NOMO-1 treated with DMSO at 0.1 percent for 48 hours (cell line): ENCODE measurements around the gene LRRC74B.
A peak's percentile ranks its signal among the peaks of the same experiment; 100 is the strongest.

Experiments used
- DNase-seq: peaks from one replicate; lab custom pipeline; 2025; ENCODE audit not compliant: unreplicated experiment; lab: John Stamatoyannopoulos, UW

The LRRC74B gene

DNA sequence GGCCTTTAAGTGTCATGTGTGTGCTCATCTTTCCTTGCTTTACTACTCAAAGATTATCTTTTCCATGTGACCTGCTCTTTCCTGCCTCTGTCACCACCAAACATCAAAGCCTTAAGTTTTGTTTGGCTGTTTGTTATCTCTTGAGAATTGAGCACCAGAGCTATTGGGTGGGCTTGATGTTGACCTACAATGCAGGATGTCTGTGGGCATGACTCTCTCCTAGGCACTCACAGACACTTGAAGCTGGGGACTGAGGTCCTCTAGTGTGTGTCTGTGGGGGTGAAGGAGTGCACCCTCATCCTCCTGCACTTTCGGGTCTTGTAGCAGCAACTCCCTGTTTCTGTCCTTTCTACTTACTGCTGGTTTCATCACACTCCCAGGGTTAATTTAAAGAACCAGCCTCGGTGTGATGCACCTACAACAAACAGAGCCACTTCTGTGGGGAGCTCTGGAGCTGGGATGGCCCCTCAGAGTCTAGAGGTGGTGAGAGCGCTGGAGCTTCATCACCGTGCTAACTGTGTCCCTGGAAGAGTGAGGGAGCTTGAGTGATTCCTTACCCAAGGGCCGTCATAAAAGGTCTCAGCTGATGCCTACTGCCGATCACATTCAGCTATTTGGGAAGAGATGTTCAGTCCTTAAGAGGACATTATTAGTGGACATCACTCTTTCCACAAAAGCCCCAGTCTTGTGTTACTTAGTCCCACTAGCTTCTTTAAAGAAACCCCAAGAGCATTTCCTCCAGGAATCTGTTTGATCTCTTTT, 56.3 kb downstream of the LRRC74B start:
- no peak for DNase-seq

DNA sequence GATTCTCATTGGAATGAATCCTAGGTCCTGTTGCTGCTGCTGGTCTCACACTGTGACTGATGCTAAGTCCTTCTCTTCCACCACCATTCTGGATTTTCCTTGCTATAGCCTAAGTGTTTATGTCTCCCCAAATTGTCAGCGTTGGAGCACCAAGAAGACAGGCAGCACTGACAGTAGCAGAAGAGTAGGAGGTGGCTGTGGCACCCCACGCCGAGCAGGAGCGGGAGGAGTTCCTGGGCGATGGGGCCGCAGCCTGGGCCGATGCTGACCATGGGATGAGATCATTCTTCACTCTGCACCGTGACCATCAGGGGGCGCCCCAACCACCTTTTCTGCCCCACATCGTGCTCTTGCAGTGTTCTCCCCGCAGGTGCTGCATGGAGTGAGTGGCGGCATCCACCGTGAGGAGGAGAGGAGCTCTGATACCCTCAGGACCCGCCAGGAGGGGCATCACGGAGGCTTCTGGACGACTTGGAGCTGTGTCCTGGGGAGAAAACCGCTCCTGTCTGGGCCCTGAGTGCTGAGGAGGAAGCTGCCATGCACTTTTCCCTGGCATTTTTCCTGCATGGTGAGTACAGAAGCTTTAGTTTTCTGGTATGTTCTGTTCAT, 57.0 kb downstream of the LRRC74B start:
- peak; percentile 56 for DNase-seq

DNA sequence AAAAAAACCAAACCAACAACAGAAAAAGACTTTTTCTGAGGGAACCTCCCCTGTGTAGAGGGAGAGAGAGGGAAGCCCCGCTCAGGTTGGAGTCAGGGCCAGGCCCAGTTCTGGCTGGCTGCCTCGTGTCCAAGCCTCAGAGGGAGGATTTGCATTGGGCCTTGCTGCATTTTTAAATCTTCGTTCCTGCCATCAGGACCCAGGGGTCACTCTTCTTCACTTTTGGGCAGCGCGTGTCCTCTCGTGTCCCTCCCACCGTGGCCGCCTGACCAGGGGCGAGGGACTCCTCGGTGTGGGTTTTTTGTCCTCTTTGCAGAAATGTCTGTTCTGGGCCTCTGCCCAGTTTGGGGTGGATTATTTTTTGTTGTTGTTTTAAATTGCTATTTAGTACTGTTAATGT, 57.9 kb downstream of the LRRC74B start:
- no peak for DNase-seq

DNA sequence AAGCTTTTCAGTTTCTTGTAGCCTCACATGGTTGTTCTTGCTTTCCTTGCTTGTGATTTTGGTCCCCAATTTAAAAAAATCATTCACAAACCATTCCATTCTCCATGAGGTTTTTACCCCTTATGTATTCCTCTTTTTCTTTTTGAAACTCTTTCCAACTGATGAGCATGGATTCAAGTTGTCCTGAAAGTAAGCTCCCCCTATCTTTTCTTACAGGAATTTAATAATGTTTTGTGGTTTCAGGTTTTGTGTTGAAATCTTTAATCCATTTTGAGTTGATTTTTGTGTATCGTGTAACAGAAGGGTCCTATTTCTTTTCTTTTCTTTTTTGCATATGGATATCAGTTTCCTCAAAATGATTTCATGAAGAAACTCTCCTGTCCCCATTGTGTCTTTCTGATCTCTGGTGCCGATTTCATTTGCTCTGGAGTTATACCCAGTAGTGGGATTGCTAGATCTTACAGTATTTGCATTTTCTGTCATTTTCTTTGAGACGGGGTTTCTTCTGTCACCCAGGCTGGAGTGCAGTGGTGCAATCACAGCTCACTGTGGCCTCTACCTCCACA, 58.5 kb downstream of the LRRC74B start:
- no peak for DNase-seq

DNA sequence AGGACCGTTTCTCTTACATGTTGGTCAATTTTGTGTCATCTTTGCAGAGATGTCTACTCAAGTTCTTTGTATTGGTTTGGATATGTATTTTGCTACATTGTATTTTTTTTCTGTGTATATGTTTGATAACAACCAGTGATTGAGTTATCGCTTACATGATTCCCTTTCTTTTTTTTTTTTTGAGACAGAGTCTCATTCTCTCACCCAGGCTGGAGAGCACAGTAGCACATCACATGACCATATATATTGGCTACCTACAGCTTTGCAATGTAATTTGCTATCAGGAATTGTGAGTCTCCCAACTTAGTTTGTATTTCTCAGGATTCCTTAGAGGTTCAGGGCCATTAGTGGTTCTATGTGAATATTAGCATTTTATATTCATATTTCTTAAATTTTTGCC, 59.5 kb downstream of the LRRC74B start:
- DNase-seq = no peak

DNA sequence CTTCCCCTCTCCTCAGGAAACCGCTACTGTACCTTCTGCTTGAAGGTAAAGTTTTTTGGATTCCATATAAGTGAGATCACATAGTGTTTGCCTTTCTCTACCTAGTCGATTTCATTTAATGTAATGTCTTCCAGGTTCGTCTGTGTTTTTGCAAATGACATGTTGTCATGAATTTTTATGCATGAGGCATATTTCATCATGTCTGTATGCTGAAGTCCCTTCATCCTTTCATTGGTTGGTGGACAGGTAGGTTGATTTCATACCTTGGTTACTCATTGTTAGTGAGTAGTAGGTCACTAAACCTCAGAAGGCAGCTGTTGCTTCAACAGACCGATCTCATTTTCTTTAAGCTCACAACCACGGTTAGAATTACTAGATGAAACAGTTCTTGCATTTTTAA, 60.3 kb downstream of the LRRC74B start:
- no peak for DNase-seq

DNA sequence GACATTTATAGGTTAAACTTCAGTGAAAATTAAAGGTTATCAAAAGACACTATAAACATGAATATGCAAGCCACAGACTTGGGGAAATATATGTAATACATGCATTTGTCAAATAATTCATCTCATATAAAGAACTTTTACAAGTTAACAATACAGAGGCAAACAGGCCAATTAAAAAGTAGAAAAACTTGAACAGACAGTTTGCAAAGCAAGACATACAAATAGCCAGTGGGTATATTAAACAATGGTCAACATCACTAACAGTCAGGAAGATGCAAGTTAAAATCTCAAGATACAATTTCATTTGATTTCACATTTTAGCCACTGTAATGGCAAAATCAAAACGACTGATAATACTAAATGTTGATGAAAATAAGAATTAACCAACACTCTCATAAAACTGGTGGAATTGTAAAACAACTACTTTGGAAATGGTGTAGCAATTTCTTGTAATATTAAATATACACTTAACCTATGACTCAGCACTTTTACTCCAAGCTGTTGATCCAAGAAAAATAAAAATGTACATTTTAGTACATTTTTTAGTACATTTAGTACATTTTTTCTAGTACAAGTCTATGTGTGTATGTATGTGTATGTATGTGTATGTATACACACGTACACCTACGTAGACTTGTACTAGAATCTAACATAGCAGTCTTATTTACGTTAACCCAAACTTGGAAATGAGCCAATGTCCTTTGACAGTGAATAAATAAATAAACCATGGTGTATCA, 62.8 kb downstream of the LRRC74B start:
- no peak for DNase-seq
